Common myeloid progenitor, CD34-positive (primary cell): ENCODE data around the gene CELSR1.

ENCODE experiments used
- CTCF ChIA-PET: fragments of 350-600 bp; sonication (Branson Sonifier 250); formaldehyde crosslinking; loops from one replicate; lab custom pipeline; 2021; ENCODE audit warnings: antibody characterized with exemption; lab: Charles Lee
- POLR2A ChIA-PET: fragments of 350-600 bp; sonication (Branson Sonifier 250); formaldehyde crosslinking; loops from one replicate; lab custom pipeline; 2021; ENCODE audit warnings: antibody characterized with exemption; lab: Charles Lee
- DNase-seq, 3 donors: peaks; one replicate each; pipeline versions ENCODE4 v3.0.0 to v3.0.0-alpha.2; 2013
- H3K27ac ChIP-seq, 2 experiments: 1 replicate in 1 of 2; 2 replicates in 1 of 2; pipeline ENCODE4 v1.7.0; 2013; ENCODE audit warnings: inconsistent platforms in 2 of 2, low read length in 2 of 2, mild to moderate bottlenecking in 2 of 2, low read depth in 1 of 2, moderate library complexity in 1 of 2; ENCODE audit not compliant: severe bottlenecking in 2 of 2, insufficient read depth in 1 of 2, poor library complexity in 1 of 2
- H3K27me3 ChIP-seq, 5 experiments: replicated peaks in 2 of 5; 1 replicate in 3 of 5; 2 replicates in 2 of 5; pipeline versions ENCODE4 v1.6.1 to v1.7.0; 2013; ENCODE audit warnings: low read length in 4 of 5, mild to moderate bottlenecking in 2 of 5, moderate library complexity in 2 of 5, inconsistent platforms in 1 of 5; ENCODE audit not compliant: insufficient read depth in 5 of 5, control insufficient read depth in 4 of 5
- H3K36me3 ChIP-seq, 4 experiments: 1 replicate in 2 of 4; 2 replicates in 2 of 4; pipeline versions ENCODE4 v1.6.1 to v1.7.0; 2013; ENCODE audit warnings: low read length in 3 of 4, control low read depth in 1 of 4, mild to moderate bottlenecking in 1 of 4; ENCODE audit not compliant: control insufficient read depth in 4 of 4, insufficient read depth in 4 of 4
- H3K4me1 ChIP-seq, 4 experiments: 1 replicate in 3 of 4; 2 replicates in 1 of 4; pipeline versions ENCODE4 v1.6.1 to v1.7.1; 2013; ENCODE audit warnings: low read length in 3 of 4, mild to moderate bottlenecking in 3 of 4, control low read depth in 1 of 4, inconsistent platforms in 1 of 4, moderate library complexity in 1 of 4; ENCODE audit not compliant: control insufficient read depth in 4 of 4, insufficient read depth in 4 of 4; ENCODE audit errors: control extremely low read depth in 1 of 4
- H3K4me3 ChIP-seq, 7 experiments: 1 replicate in 4 of 7; 2 replicates in 3 of 7; pipeline versions ENCODE4 v1.5.1 to v1.7.0; 2013; ENCODE audit warnings: mild to moderate bottlenecking in 7 of 7, low read length in 6 of 7, moderate library complexity in 6 of 7, inconsistent platforms in 2 of 7, low read depth in 2 of 7, control low read depth in 1 of 7; ENCODE audit not compliant: insufficient read depth in 4 of 7, control insufficient read depth in 1 of 7; ENCODE audit errors: extremely low read depth in 1 of 7
- H3K9me3 ChIP-seq, 5 experiments: 1 replicate in 4 of 5; 2 replicates in 1 of 5; pipeline versions ENCODE4 v1.6.1 to v1.7.1; 2013; ENCODE audit warnings: low read length in 4 of 5, mild to moderate bottlenecking in 2 of 5, inconsistent platforms in 1 of 5, low read depth in 1 of 5, moderate library complexity in 1 of 5; ENCODE audit not compliant: control insufficient read depth in 4 of 5, insufficient read depth in 2 of 5; ENCODE audit errors: control extremely low read depth in 1 of 5
- WGBS: methylation state at CpG from one replicate; pipeline ENCODE4 v1.1.5; 2013; ENCODE audit not compliant: insufficient coverage; 5-methylcytosine and 5-hydroxymethylcytosine counted together

CELSR1 gene

DNA sequence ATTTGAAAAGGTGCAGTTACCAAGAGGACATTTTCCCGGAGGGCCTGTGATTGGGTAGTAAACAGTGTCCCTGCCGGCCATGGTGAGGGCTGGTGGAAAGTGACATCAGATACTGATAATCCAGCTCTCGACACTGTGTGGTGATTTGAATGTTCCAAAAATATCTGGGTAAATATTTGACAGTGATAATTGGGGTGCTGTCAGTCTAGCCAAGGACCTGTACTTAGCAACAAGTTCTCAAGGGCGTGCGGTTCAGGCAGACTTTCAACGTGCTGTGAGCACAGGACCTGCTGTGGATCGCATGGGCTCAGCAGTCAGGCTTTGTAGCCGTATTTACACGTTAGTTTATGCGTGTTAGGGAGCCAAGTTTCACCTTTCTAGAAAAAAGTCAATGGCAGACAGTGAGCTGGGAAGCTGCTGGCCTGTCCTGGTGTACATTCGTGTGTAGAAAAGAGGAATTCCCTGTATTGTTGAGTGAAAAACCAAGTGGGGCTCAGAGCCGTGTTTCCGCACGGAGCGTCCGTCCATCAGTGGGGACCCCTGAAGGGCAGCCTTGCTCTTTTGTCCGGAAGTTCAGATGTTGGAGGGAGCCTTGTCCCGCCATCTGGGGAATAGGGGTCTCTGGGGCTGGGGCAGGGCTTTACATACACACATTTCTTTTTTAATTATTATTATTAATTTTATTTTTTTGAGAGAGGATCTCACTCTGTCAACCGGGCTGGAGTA, 190.6 kb downstream of the CELSR1 start:
- no peaks in the 10 kb centered on the region for H3K4me1 ChIP-seq
- ChIA-PET POLR2A (no interaction called here), CTCF (interaction anchor here (1.7 kb wide), 1 partner anchor 21 kb away, joined by 4 read pairs; no protein-coding TSS in a partner anchor)
- no peak overlapping the region for H3K27ac ChIP-seq
- peaks cover 24 to 96% (median 68%) of the 10 kb centered on the region in 4 experiments for H3K36me3 ChIP-seq
- H3K4me3 ChIP-seq: no peak overlapping the region
- H3K9me3 ChIP-seq: no peaks in the 10 kb centered on the region
- WGBS: 99% methylated on average over 15 of the region's 19 CpGs
- no peak for DNase-seq
- H3K27me3 ChIP-seq: no peaks in the 10 kb centered on the region

DNA sequence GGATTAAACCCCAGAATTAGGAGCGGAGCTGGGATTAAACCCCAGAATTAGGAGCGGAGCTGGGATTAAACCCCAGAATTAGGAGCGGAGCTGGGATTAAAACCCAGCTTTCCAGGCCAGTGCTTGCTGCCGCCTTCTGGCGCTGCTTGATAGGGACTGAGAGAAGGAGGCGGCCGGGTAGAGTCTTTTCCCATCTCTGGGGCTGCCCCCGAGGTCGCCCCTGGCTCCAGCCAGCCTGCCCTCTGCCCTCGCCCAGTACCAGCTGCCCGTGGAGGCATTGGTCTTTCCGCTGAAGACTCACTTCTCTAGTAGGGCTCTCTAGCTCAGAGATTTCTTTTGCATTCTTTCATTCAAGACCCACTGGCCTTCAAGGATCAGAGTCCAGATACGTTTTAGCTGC, 196.7 kb downstream of the CELSR1 start:
- H3K27ac ChIP-seq: no peak overlapping the region
- POLR2A ChIA-PET: no interaction called here
- 94% methylated on average over 11 of the region's 13 CpGs for WGBS
- no peak overlapping the region for H3K4me3 ChIP-seq
- H3K9me3 ChIP-seq: no peaks in the 10 kb centered on the region
- CTCF ChIA-PET: interaction anchor here (0.6 to 1.3 kb wide), 3 partner anchors 19 to 202 kb away, joined by 3 to 4 read pairs (median 4); no protein-coding TSS in a partner anchor
- no peaks in the 10 kb centered on the region for H3K27me3 ChIP-seq
- H3K36me3 ChIP-seq: peaks cover 24 to 76% (median 58%) of the 10 kb centered on the region in 4 experiments
- peaks cover 7 to 14% (median 9%) of the 10 kb centered on the region in 4 experiments for H3K4me1 ChIP-seq
- DNase-seq: no peak

DNA sequence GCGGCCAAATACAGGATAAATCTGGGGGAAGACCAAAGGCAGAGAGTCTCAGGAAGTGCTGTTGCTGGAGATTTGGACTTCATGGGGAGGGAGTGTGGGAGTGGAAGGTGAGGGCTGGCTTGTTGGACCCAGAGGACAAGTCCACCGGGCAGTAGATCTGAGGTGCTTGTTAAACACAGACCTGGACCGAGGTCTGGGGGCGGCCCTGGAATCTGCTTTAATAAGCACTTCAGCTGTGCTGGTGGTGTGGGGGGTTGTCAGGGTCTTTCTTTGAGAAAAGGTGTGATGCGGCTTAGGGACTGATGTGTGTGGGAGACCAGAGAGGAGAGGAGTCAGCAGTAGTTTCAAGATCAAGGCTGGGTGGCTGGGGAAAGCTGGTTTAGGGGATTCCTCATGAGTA, 197.5 kb downstream of the CELSR1 start:
- Histone ChIP-seq H3K9me3 (no peaks in the 10 kb centered on the region), H3K27ac (no peak overlapping the region), H3K4me1 (peaks cover 7 to 17% (median 12%) of the 10 kb centered on the region in 4 experiments), H3K4me3 (no peak overlapping the region), H3K36me3 (peaks cover 24 to 70% (median 53%) of the 10 kb centered on the region in 4 experiments), H3K27me3 (no peaks in the 10 kb centered on the region)
- ChIA-PET CTCF (interaction anchor here (1.3 to 1.5 kb wide), 3 partner anchors 19 to 202 kb away, joined by 3 to 4 read pairs (median 4); no protein-coding TSS in a partner anchor), POLR2A (no interaction called here)
- no peak for DNase-seq
- 96% methylated on average over 4 of the region's 5 CpGs for WGBS

DNA sequence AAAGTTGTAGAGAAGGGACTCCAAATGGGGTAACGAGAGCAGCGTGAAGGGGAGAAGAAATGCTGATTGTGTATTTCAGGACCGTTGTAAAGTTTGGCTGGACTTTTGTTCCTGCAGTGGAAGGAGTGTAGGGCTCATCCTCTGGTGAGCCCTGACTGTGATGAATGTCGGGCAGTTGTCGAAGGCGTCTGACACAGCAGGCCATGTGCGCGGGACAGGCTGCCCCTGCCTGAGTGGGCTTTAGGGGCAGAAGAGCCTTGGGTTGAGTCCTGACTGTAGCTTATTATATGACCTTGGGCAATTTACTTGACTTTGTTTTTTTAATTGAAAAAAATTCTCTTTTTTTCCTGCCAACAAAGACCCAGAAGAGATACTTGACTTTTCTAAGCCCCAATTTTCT, 198.8 kb downstream of the CELSR1 start:
- Histone ChIP-seq H3K27ac (no peak overlapping the region), H3K27me3 (no peaks in the 10 kb centered on the region), H3K4me1 (peaks cover 7 to 20% (median 14%) of the 10 kb centered on the region in 4 experiments), H3K36me3 (peaks cover 19 to 58% (median 45%) of the 10 kb centered on the region in 4 experiments), H3K4me3 (no peak overlapping the region), H3K9me3 (no peaks in the 10 kb centered on the region)
- no peak for DNase-seq
- POLR2A ChIA-PET: interaction anchor here (1.0 kb wide), 1 partner anchor 42 kb away, joined by 3 read pairs; no protein-coding TSS in a partner anchor
- WGBS: 95% methylated on average over 6 of the region's 8 CpGs
- CTCF ChIA-PET: interaction anchor here (1.5 kb wide), 1 partner anchor 29 kb away, joined by 3 read pairs; no protein-coding TSS in a partner anchor

DNA sequence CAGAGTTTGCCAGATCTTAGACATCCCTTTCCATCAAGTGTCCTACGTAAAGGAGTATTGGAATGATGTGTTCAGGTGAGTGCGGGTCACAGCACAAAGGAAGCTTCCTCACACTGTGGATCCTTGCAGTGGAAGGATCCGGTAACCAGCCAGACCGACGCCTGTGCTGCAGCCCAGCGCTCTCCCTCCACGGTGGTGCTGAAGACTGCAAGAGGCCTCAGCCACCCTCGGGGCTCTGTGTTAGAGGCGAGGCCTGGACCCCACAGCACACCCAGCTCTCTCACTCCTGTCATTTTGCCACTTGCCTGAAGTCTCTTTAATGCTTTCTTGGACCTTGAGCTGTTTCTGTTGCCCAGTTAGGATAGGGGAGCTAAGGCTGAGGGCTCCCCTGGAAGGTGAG, 199.6 kb downstream of the CELSR1 start:
- Histone ChIP-seq H3K27ac (no peak overlapping the region), H3K27me3 (no peaks in the 10 kb centered on the region), H3K36me3 (peaks cover 19 to 55% (median 40%) of the 10 kb centered on the region in 4 experiments), H3K4me1 (peaks cover 7 to 20% (median 14%) of the 10 kb centered on the region in 4 experiments), H3K9me3 (no peaks in the 10 kb centered on the region), H3K4me3 (no peak overlapping the region)
- DNase-seq: no peak
- 97% methylated on average over 7 of the region's 9 CpGs for WGBS
- CTCF ChIA-PET: no interaction called here
- POLR2A ChIA-PET: no interaction called here

DNA sequence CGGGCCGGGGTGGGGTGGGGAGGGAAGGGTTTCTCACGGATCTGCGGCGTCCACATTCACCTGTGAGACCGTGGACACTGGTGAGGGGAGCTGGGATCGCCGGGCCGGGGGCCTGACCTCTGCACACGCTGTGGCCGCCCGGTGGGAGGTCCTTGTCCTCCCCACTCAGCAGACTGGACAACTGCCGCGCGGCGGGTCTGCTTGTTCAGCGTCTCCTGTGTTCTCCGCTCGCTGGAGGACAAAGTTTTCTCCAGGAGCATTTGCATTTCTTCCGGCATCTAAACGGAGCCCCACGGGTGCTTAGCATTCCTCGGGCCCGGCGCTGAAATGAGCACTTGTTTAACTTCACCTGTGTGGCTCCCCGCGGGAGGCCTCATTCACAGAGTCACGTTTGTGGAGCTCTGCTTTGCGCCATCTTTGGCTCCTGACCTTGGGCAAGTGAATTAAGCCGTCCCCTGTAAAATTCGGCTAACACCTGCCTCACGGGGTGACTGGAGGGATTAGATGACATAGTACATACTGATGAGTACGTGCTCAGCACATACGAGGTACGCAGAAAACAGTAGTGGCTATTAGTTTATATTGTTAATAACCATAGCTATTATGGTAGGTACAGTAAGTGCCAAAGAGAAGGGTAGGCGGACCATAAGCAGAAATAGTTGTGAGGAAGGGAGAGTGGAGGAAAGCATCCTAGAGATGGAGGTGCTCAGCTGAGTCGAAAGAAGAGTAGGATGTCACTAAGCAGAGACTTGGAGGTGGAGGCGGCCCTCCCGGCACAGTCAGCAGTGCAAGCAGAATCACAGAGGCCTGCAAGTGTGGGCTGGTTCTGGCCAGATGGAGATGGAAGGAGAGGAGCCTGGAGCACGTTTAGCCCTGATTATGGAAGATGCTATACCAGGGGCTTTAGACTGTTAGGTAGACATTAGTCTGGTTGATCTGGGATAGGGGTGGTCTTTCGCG, 201.0 kb downstream of the CELSR1 start:
- Histone ChIP-seq H3K9me3 (no peaks in the 10 kb centered on the region), H3K27ac (peak overlapping the region in 1 of 2 experiments; percentile 86), H3K4me1 (peaks cover 7 to 20% (median 14%) of the 10 kb centered on the region in 4 experiments), H3K36me3 (peaks cover 14 to 55% (median 37%) of the 10 kb centered on the region in 4 experiments), H3K4me3 (peak overlapping the region; percentile 72 to 96 (median 92)), H3K27me3 (no peaks in the 10 kb centered on the region)
- POLR2A ChIA-PET: no interaction called here
- 12% methylated on average over 35 of the region's 42 CpGs for WGBS
- CTCF ChIA-PET: no interaction called here
- DNase-seq: peak in 1 of 3 donors; percentile 14
